T-helper 1 cell treated with Interleukin-12 subunit alpha and Interleukin-12 subunit beta and Interleukin-4 antibody, amounts not matched to agents 30 ng/mL and 1 ng/mL, for 36 hours (primary cell): ENCODE data around the gene TECPR2. TPM values are rescaled to one million over a fixed set of nuclear protein-coding genes. Genes with fewer than 3 reads are reported as not detected.

ENCODE experiments used
- intact Hi-C: fragments of 100-400 bp; cut with micrococcal nuclease; formaldehyde crosslinking; loops from one replicate; pipeline ENCODE4 v1.15.1; 2024
- total RNA-seq: library from RNA; stranded (reverse); gene quantifications from 2 replicates; pipeline ENCODE4 v1.2.3, GENCODE V29; 2022

TECPR2 gene
- total RNA-seq, 1 donor from 2014 or later: 13.3 TPM

DNA sequence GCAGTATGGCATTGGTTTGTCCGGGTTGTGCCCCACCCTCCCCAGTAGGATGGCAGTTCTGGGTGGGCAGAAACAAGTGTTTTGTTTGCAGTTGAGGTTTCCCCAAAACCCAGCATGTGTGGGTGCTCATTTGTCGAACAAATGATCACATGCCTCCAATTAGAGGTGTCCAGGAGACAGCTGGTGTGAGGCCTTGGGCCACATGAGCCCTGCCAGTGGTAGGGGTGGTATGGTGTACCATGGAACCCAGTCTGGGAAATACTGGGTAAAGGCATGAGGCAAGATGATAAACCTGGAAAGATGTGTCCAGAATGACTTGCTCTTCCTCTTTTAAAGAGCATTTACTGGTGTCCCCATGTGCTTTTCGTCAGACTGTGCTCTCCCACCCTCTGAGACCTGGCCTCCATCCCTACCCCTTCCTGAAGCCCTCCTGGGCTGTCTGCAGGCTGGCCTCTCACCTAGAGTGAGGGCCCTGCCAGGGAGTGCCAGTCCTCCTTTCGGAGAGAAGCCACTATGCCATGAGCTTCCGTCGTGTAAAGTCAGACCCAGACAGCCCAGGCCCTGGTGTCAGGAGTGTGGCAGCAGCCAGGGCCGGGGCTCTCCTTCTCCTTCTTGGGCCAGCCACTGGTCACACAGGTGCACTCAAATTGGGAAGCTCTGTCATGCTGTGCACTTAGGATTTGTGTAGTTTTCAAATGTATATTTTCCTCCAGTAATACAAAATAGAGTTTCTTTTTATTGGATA, 129.2 kb downstream of the TECPR2 start:
- intact Hi-C loops: no loop called here

DNA sequence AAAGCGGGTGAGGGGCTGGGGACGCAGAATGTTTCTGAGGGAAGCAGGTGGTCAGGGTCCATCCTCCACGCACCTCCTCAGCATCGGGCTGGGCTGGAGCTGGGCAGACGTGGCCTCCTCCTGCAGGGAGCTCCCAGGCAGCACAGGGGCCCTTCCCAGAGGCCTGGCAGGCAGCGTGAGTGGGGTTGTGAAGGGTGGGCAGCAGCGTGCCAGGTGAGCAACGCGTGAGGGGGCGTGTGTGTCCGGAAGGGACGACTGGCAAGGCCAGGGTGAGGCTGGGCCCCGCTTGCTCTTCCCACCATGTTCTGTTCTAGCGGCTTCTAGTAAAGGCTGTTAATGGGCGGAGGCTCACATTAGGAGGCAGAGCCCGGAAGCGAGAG, 129.8 kb downstream of the TECPR2 start:
- intact Hi-C loops: no loop called here

DNA sequence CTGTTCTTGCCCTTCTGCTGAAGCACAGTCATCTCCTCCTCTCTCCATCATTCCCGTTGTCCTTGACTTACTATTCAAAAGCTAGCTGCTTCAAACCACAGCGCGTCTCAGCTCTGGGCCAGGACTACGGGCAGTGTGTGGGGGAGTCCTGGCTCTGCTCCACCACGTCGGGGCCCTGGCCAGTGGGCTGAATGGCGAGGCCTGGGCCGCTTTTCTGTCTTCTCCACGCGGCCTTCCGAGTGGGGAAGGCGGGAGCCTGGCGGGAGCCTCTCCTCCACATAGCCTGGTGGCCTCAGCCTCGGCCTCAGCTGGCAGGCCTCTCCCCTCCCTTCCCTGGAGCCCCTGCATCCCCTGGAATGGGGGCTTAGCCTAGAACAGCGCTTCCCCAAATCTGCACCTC, 130.4 kb downstream of the TECPR2 start:
- intact Hi-C loops: no loop called here

DNA sequence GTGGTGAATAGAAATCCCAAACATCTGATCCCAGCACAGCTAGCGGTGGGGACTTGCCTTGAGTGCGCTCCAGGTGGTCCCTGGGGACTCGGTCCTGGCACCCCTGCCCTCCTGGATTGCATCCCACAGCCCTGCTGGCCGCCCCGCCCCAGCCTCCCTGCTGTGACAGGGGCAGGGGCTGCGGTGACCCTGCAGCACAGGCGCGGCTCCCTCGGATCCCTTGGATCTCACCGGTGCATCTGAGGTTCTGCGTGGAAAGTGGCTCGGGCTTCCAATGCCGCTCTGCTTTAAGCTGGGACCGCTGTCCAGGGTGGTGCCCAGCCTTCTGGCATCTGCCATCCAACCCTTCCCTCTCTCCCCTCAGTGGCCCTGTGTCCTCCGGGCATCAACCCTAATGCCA, 130.8 kb downstream of the TECPR2 start:
- intact Hi-C loops: no loop called here

DNA sequence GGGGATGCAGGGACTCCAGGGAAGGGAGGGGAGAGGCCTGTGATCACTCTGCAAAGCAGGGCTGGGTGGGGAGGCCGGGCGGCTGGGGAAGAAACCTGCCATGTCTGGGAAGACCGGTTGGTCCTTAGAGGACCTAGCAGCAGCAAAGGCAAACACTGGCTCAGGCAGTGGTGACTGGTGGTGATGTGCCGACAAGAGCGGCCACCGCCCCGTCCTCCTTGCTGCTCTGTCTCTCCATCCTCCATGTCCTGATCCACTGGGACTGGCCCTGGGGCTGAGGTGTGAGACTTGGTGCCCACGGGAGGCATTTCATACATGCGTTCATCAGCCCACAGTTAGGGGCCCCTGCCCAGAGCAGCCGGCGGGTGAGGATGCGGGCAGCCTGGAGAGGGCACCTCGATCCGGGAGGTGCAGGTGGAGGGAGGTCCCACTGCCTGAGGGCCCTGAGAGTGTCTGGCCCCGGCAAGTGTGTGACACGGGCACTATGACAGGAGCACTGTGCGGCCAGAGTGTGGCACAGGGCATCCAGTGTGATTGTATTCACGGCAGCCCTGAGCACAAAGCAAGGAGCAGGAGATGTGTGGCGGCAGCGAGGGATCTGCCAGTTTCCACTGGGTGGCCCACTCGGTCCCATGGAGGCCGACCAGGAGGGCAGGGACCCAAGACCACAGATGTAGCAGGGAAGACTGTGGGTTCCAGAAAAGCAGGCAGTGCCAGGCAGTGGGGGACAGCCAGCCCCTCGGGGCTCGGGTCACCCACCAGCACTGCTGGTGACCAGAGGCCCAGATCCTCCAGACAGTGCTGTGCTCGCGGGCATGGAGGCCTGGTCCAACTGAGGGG, 133.0 kb downstream of the TECPR2 start:
- intact Hi-C loops: no loop called here

DNA sequence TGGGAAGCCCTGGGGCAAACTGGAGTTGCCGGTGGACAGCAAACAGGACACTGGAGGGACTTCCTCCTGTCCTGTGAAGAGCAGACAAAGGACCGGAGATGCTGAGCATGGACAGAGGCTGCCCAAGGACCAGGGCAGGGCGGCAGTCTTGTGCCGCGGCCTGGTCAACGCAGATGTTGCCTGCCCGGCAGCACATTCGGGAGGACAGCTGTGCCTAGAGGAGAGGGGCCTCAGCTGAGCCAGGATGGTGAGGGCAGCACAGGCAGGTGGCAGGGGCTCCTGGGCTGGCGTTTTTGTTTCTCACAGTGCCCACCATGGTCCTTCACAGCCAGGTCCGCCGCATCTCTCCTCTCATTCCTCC, 133.6 kb downstream of the TECPR2 start:
- intact Hi-C loops: no loop called here

DNA sequence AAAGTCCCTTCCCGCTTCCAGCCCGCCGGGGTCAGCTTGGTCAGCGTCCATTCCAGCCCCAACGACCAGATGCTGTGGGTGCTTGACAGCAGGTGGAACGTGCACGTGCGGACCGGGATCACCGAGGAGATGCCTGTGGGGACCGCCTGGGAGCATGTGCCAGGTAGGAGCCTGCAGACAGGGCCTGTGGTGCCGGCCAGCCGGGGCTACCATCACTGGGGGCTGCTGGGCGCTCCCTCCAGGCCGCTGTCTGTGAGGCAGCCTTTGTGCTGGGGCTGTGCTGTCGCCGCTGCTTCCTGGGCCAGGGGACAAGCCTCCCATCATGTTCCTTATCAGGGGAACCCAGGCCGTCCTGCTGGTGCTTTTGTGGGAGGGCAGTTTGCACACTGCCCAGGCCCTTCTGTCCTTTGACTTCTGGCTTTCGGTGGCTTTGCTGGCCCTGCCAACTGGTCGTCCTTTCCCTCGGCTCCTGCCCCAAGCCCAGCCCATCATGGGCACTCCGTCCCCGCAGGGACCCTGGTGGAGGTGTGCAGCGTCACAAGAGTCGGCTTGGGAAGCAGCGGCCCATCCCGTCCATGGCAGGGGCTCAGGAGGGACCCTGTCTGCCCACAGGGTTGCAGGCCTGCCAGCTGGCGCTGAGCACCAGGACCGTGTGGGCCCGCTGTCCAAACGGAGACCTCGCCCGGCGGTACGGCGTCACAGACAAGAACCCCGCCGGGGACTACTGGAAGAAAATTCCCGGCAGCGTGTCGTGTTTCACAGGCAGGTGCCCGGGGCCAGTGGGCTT, 134.4 kb downstream of the TECPR2 start:
- intact Hi-C loops: no loop called here

DNA sequence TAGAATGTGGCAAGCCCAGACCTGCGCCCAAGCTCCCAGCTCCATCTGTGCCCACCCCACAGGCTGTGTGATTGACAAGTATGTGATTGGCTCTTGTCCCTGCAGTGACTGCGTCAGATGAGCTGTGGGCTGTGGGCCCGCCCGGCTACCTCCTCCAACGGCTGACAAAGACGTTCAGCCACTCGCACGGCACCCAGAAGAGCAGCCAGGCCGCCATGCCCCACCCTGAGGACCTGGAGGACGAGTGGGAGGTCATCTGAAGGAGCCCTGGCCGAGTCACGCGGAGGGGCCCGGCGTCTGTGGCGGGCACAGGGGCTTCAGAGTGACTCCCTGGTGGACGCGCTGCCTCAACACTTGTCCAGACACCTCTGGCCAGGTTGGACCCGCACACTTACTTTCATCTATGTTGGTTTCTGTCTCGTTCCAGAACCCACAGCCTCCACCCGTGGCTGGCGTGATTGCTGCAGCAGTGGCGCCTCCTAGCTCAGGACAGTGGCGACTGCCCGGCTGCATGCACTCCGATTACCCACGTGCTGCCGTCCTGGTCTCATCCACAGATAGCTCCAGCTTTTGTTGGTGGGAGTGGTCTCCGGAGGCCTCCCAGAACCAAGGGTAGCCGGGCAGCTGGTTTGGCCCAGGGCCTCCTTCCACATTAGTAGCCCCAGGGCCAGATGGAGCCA, 135.4 kb downstream of the TECPR2 start:
- intact Hi-C loops: no loop called here

DNA sequence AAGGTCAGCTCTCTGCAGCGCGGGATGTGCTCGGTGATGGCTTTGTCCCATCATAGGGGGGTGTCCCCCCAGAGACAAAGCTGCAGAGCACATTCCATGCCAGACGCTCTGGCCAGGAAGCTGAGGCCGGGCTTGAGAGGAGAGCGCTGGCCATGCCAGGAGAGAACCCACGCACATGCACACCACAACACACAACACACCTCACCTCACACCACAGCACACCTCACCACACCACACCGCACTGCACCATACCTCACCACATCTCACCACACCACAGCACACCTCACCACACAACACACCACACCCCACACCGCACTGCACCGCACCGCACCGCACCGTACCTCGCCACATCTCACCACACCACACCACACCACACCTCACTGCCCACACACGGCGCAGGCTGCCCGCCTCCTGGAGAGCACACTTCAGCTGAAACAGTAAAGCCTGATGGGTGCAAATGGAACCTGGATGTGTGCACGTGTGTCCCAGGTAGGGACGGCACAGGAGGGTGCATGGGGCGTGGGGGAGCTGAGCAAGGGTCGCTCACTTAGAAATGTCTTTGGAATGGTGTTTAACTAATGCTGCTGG, 136.0 kb downstream of the TECPR2 start:
- intact Hi-C loops: no loop called here

DNA sequence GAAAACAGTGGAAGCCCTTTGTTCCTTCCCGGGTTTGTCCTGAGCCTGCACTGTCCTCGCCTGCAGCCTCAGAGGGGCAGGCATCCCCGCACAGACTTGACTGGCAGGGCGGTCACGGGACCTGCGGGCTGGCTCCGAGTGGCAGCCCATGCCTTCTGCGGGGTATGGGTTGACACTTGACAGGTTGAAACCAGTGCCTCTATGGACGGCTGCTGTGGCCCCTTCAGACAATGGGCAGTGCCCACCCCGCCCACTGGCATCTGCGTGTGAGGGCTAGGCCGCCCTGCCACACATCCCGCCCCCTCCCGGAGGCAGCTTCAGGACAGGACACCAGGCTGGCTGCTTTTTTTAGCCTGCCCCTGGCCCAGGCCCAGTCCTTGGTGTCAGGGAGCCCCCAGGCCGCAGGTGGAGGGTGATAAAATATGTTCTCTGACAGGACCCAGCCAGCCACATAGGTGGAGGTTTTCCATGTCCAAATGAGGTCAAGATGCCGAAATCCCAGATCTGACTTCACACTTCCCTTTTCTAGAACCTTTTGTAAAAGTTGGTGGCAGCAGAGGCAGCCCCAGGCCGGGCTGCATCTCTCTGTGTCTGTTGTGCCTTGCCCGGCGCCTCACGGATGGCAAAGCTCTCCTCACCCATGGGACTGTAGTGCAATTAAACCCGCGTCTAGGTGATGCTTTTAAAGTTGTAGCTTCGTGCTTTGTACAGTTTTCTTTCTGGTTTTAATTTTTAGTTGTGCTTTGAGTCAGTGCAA, 136.8 kb downstream of the TECPR2 start:
- intact Hi-C loops: no loop called here

DNA sequence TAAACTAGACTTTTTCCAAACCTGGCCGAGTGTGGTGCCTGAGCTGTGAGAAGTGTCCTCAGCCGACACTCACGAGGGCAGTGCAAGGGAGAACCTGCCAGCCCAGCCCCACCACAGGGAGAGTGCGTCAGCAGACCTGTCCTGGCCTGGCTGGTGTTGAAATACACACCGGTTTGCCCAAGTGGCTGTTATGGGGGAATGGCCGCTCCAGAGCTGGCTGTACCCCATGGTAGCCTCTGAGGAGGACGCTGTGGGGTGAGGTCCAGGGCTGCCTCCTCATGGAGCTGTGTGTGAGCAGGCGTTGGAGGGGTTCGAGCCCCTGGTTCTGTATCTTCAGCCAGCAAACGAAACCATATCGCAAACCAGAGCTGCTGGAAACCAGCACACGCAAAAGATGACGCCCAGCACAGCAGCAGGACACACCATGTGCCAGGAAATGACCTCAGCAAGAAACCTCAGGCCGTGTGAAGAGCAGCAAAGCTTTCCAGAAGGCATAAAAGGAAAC, 137.5 kb downstream of the TECPR2 start:
- intact Hi-C loops: no loop called here

DNA sequence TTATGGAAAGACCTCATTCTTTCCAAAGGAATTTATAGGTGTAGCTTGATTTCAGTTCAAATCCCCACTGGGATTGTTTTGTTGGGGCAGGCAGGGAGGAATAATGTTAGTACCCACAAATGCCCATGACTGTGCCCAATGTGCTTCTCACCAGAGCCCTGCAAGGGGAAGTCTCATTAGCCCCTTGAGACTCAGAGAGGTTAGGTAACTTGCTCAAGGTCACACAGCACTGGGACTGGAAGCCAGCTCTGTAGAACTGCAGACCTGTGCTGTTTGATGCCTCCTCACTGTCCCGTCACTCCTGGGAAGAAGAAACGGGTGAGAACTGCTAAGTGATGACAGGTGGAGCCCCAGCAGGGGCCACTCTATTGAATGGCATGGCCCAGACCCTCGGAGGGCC, 138.0 kb downstream of the TECPR2 start:
- intact Hi-C loops: no loop called here

DNA sequence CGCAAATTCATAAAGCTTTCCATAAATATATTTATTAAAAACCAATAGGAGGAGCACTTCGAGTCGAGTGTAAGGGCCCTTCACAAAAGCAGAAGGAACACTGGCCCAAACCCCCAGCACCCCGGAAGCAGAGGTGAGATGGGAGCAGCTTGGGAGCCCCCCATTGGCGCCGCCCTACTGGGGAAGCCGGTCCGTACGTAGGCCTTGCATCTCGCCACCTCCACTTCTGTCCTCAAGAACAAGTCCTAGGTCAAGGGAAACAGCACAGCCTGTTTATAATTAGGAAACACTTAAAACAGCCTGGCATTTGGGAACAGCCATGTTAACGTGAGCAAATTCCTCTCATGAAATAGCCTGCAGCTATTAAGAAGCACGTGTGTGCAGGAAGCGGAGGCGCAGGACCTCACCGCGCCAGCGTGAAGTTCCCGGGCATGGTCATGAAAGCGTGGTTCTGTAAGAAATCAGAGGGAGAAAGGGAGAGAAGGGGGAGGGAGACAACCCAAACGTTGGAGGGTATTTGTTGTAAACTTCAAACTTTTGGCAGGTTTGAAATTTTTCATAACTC, 139.1 kb downstream of the TECPR2 start:
- intact Hi-C loops: no loop called here

DNA sequence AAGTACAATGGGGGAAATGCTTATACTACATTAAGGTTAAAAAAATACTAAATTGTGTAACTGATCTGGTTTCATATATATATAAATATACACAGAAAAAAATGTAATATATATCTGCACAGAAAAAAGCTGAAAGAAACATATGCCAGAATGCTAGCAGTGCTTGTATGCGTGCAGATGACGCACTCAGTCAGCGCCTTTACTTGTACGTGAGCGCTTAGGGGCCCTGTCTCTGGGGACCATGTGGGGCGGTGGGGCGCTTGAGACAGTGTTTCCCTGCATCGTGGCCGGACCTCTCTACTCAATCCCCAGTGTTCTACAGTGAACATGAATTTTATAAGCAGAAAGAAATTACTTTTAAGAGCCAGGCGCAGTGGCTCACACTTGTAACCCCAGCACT, 139.8 kb downstream of the TECPR2 start:
- intact Hi-C loops: no loop called here

DNA sequence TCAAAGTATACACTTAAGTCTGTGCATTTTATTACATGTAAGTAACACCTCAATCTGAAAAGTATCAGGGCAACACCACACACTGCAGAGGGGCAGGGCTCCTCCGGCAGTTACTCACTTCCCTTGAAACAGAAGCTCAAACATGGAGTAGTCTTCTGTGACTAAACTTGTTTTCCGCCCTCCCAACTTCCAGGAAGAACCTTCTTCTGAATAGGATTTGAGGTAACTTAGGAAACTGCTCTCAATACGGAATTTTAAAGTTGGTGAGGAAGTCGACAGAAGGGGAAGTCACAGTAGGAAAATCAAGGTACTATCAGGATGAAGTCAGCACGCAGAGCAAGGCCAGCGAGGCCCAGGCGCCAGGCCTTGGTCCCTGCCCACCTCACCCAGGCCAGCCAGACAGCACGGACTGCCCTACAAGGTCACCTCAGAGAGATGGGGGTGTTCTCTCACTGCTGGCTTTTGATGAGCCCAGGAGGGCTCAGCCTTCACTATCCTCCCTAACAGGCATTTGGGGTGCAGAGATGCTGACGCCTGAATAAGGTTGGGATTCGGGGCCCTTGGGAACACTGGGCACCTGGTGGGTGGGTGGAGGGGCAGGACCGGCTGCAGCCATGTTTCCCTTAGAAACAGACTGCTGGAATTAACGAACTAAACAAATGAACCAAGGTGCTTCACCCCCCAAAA, 141.0 kb downstream of the TECPR2 start:
- intact Hi-C loops: no loop called here

DNA sequence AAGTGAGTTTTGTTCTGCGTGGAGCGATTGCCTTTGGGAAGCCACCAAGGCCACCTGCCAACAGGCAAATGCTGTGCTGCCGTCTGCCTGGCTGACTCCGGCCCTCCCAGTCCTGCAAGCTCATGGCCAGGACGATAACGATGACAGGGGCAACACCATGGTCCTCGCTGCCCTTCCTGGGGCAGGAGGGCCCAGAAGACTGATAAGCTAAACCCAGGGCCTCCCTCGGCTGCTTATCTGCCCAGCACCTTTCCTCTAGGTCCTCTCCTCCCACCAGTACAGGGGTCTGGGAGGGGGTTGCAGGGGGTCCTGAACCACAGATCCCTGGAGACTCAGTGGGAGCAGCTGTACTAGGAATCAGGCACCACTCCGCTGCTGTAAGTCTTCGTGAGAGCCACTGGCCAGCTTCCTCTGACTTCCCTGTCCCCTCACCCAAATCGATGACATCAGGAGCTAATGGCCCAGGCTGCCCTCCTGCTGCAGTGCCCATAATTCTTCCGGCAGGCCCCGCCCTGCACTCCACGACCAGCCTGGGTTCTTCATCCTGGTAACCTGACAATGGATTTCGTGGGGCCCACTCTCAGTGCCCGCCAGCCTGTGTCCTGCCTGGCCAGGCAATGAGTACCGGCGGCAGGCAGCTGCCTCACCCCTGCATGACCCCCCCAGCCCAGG, 141.7 kb downstream of the TECPR2 start:
- intact Hi-C loops: no loop called here

DNA sequence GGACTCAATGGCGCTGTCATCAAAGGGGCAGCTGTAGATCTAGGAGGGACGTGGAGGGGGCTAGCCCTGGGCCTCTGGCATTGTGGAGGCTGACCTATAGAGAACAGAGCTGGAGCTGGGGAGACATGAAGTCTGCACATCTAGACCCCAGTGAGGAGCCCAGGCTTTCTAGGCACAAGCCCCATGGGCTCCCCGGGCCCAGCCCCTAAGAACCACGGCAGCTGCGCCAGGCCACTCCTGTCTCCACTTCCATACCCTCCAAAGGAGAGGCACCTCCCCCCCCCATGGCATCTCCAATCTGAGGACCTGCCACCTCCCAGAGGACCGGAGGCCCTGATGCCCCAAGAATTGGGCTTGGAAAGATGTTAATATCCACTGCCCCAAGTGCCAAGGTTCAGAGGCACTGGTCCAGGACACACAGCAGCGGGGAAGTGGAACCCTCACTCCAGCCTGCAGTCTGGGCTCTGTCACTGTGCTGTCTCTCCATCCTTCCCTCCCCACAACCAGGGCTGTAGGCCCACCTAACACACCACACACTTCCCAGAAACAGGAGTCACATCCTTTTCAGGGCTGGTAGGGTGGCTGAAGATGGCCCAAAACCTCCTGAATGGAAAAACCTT, 142.4 kb downstream of the TECPR2 start:
- intact Hi-C loops: no loop called here
